Measurements from ENCODE around the gene PLA2G6.
"Not testable (repeated sequence)": the region's sequence is repeated elsewhere in the genome, so short reads cannot be mapped to it uniquely, and the experiment has no call there.

The PLA2G6 gene

DNA sequence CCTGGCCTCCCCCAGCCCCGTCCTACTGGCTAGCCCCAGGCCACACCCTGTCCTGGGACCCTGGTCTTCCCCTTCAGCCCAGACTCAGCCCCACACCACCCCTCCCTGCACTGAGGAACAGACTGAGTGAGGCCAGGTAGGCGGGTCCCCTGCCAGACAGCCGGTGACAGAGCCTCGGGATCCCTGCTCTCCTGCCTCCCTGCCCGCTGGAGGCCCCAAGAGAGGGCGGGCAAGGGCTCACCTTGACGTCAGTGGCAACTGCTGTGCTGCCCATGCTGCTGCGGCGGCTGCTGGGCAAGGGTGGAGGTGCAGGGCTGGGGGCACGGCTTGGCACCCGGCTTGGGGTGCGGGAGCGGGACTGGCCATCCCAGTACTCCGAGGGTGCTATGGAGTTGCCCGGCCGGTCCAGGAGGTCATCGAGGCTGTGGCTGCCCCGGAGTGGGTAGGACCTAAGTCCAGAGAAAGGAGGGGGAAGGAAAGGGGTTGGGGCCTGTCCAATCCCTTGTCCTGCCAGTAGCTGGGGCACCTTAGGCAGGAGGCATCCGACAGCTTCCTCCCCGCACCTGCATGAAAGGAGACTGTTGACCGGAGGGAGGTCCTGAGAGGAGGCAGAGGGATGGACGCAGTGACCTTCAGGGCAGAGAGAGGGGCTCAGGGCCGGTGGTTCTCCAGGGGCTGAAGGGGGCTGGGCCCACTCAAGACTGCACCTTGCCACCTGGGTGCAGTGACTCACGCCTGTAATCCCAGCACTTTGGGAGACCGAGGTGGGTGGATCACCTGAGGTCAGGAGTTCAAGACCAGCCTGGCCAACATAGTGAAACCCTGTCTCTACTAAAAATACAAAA lies 95.4 kb downstream of the PLA2G6 start:
- no peak overlapping the region for H3K9ac ChIP-seq (ENCODE audit: low read length)
- H3K27me3 ChIP-seq (ENCODE audit: control insufficient read depth, insufficient read depth, low read length) = peaks cover 19% of the 10 kb centered on the region
- peaks cover 12% of the 10 kb centered on the region for H3K4me1 ChIP-seq (ENCODE audit: control insufficient read depth, insufficient read depth, low read length)
- H3K4me3 ChIP-seq (ENCODE audit: low read length) = no peak overlapping the region
- H3K9me3 ChIP-seq (ENCODE audit: control insufficient read depth, low read length) = no peaks in the 10 kb centered on the region
- no peaks in the 10 kb centered on the region for H3K36me3 ChIP-seq (ENCODE audit: control insufficient read depth, insufficient read depth, low read length)

DNA sequence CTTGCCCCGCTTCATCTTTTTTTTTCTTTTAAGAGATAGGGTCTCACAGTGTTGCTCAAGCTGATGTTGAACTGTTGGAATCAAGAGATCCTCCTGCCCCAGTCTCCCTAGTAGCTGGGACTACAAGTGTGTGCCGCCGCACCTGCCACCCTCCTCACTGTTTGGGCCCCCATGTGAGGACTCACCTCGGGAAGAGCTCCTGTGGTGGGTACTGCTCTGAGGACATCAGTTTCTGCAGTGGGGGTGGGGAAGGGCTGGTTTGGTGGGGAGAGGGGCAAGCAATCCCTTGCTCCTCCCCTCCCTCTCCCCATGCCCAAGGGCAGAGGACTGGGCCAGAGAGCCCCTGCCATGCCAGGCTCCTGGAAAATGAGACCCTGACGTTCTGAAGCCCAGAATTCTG lies 96.1 kb downstream of the PLA2G6 start:
- no peak overlapping the region for H3K4me3 ChIP-seq (ENCODE audit: low read length)
- H3K4me1 ChIP-seq (ENCODE audit: control insufficient read depth, insufficient read depth, low read length) = peaks cover 16% of the 10 kb centered on the region
- H3K9me3 ChIP-seq (ENCODE audit: control insufficient read depth, low read length) = no peaks in the 10 kb centered on the region
- H3K27me3 ChIP-seq (ENCODE audit: control insufficient read depth, insufficient read depth, low read length) = peaks cover 24% of the 10 kb centered on the region
- H3K36me3 ChIP-seq (ENCODE audit: control insufficient read depth, insufficient read depth, low read length) = no peaks in the 10 kb centered on the region
- H3K9ac ChIP-seq (ENCODE audit: low read length) = no peak overlapping the region

DNA sequence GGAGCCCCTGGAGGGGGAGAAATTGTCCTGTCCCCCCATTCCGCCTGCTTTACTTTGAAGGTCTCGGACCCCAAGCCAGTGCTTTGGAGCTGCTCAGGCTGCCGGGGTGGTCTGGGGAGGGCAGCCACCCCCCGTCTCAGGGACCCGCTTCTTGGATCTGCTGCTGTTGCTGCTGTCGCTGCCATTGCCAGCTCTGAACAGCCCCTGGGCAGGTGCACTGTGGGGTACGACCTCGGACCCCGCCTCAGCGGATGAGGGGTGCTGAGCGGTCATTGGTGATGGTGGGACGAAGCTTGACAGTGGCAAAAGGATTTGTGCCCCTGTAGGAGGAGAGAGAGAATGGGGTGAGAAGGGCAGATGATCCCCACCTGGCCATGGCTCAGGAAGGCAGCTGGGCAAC lies 96.6 kb downstream of the PLA2G6 start:
- Histone ChIP-seq H3K27me3 (ENCODE audit: control insufficient read depth, insufficient read depth, low read length) (peaks cover 27% of the 10 kb centered on the region), H3K9me3 (ENCODE audit: control insufficient read depth, low read length) (no peaks in the 10 kb centered on the region), H3K9ac (ENCODE audit: low read length) (no peak overlapping the region), H3K4me1 (ENCODE audit: control insufficient read depth, insufficient read depth, low read length) (peaks cover 16% of the 10 kb centered on the region), H3K36me3 (ENCODE audit: control insufficient read depth, insufficient read depth, low read length) (no peaks in the 10 kb centered on the region), H3K4me3 (ENCODE audit: low read length) (no peak overlapping the region)

DNA sequence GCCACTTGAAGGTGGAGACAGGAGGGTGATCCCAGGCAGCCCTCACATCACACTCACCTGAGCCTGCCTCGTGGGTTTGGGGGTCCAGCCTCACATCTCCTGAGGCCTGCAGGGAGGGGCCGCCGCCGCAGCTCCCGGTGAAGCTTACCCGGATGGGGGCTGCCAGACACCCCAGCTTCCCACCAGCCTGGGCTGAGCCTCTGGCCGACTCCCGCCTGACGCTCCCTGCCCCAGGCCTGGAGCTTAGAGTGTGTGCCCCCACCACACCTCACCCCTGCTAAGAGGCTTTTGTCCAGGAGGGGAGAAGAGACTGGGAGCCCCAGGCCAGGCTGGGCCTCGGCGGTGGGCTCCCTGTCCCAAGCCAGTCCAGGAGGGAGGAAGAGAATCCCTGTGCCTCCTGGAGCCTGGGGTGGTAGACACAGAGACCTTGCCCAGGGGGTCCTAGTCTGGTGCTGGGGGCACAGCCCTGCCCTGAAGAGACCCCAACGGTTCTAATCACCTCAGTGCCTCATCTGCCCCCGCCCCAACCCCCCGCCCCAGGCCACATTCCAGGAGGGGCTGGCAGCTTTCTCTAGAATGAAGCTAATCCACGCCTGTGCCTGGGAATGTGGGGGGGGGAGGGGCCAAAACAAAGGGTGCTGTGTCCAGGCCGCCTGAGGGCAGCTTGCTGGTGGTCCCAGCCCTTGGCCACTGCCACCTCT lies 97.5 kb downstream of the PLA2G6 start, which contains the start of gene SLC16A8:
Gene SLC16A8, minus strand, starts transcription at position 254 of the 701 bp plus-strand sequence. CDS start 1,311 bp downstream, outside the sequence.
- H3K9ac ChIP-seq (ENCODE audit: low read length) = no peak within 1 kb of the TSS
- no peaks in the 10 kb centered on the region for H3K9me3 ChIP-seq (ENCODE audit: control insufficient read depth, low read length)
- H3K36me3 ChIP-seq (ENCODE audit: control insufficient read depth, insufficient read depth, low read length) = no peaks in the 10 kb centered on the region
- peaks cover 16% of the 10 kb centered on the region for H3K4me1 ChIP-seq (ENCODE audit: control insufficient read depth, insufficient read depth, low read length)
- no peak within 1 kb of the TSS for H3K4me3 ChIP-seq (ENCODE audit: low read length)
- H3K27me3 ChIP-seq (ENCODE audit: control insufficient read depth, insufficient read depth, low read length) = peaks cover 27% of the 10 kb centered on the region

DNA sequence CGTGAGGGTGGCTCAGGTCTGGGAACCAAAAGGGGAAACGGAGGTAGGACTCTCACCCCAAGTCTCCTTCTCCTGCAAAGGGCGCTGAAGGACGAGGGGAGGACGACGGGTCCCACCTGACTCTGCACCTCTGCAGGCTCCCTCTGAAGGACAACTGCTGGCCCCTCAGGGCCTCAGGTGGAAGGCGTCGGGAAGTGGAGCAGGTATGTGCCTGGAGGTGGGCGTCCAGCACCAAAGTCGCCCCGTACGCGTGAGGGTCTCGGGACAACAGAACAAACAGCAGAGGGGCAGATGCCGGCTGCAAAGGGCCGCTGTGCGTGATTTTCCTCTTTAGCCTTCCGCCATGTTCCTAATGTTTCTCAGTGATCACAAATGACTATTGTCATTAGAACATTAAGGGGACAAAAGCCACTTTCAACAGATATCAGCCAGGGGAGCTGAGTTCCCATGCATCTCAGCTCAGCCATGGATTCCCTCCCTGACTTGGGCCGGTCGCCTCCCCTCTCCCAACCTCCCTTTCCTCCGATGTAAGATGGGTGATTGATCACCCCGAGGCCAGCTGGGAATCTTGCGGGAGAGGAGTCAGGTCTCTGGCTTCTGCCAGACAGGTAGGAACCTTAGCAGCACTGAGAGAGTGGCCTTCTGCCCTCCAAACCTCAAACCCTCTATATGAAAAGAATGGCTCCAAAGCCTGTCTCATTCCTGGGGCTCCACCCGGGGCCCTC lies 98.5 kb downstream of the PLA2G6 start:
- Histone ChIP-seq H3K4me3 (ENCODE audit: low read length) (no peak overlapping the region), H3K36me3 (ENCODE audit: control insufficient read depth, insufficient read depth, low read length) (no peaks in the 10 kb centered on the region), H3K27me3 (ENCODE audit: control insufficient read depth, insufficient read depth, low read length) (peaks cover 27% of the 10 kb centered on the region), H3K9me3 (ENCODE audit: control insufficient read depth, low read length) (no peaks in the 10 kb centered on the region), H3K9ac (ENCODE audit: low read length) (no peak overlapping the region), H3K4me1 (ENCODE audit: control insufficient read depth, insufficient read depth, low read length) (peaks cover 16% of the 10 kb centered on the region)

DNA sequence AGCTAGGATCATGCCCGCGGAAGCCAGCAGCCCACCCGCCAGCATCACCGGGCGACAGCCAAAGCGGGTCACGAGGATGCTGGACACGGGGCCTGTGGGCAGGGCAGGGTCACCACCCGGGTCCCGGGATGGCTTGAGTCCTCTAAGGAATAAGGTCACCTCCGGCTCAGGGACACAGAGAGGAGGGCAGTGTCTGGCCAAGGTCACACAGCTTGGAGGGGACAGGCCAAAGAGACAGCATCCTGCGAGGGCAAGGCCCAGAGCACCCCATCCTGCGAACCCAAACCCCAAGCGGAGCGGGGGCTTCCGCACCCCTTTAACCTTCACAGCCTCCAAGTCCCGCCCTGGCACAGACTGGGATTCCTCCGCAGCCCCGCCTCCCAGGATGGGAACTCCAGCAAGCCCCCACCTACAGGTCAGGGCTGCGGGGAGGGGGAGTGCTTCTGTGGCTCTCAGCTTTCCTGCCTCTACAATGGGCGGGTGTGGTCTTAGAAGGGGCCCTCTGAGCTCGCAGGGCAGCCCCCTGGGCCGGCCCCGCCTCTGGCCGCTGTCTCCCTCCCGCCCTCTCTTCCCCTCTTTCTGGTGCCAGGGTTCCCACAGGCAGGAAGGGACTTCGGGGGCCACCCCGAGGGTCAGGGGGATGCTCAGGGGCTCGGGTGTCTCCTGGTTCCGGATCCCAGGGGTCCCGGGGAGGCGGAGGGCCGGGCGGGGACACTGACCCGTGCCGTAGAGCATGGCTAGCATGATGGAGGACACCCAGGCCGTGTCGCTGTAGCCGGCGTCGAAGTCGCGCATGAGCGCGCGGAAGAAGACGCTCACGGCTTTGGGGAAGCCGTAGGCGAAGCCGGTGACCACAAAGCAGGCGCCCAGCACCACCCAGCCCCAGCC lies 99.4 kb downstream of the PLA2G6 start:
- H3K4me1 ChIP-seq (ENCODE audit: control insufficient read depth, insufficient read depth, low read length) = peaks cover 16% of the 10 kb centered on the region
- no peaks in the 10 kb centered on the region for H3K9me3 ChIP-seq (ENCODE audit: control insufficient read depth, low read length)
- no peaks in the 10 kb centered on the region for H3K36me3 ChIP-seq (ENCODE audit: control insufficient read depth, insufficient read depth, low read length)
- no peak overlapping the region for H3K9ac ChIP-seq (ENCODE audit: low read length)
- peaks cover 27% of the 10 kb centered on the region for H3K27me3 ChIP-seq (ENCODE audit: control insufficient read depth, insufficient read depth, low read length)
- H3K4me3 ChIP-seq (ENCODE audit: low read length) = no peak overlapping the region

DNA sequence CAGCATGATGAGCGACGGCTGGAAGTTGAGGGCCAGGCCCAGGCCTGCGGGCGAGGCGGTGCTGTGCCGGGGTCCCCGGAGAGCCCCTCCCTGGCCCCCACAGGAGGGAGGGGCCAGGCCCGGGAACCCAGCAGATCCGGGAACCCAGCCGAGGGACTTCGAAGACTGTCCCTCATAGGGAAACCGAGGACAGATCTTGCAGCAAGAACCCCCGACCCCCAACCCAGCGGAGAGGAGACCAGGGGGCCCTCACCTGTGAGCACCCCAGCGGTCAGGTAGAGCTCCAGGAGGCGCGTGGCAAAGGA lies 100.0 kb downstream of the PLA2G6 start:
- H3K4me1 ChIP-seq (ENCODE audit: control insufficient read depth, insufficient read depth, low read length) = peaks cover 16% of the 10 kb centered on the region
- H3K27me3 ChIP-seq (ENCODE audit: control insufficient read depth, insufficient read depth, low read length) = peaks cover 27% of the 10 kb centered on the region
- no peaks in the 10 kb centered on the region for H3K9me3 ChIP-seq (ENCODE audit: control insufficient read depth, low read length)
- no peak overlapping the region for H3K9ac ChIP-seq (ENCODE audit: low read length)
- H3K4me3 ChIP-seq (ENCODE audit: low read length) = no peak overlapping the region
- no peaks in the 10 kb centered on the region for H3K36me3 ChIP-seq (ENCODE audit: control insufficient read depth, insufficient read depth, low read length)

DNA sequence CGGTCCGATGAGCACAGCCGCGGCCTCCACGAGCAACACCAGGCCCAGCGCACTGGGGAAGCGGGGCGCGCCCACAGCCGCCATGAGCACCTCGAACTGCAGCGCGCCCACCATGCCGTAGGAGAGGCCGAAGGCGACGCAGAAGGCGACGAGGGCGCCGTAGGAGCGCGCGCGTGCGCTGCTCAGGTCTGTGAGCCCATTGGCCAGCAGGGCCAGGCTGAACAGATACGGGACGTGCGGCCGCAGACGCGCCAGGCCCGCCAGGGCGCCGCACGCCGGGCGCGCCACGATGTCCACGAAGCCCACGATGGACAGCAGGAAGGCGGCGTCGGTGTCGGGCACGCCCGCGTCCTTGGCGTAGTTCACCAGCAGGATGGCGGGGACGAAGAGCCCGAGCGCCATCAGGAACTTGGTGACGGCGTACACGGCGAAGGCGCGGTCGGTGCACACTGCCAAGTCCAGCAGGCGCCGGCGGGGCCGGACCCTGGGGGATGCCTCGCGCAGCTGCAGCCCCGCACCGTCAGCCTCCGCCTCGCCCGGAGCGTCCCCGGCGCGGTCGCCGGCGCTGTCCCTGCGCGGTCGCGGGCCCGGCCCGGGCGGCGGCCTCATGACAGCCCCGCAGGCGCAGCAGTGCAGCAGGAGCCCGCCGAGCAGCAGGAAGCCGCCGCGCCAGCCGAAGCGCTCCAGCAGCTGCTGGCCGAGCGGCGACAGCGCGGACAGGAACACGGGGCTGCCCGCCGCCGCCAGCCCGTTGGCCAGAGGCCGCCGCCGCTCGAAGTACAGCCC lies 100.6 kb downstream of the PLA2G6 start:
- Histone ChIP-seq H3K9ac (ENCODE audit: low read length) (no peak overlapping the region), H3K27me3 (ENCODE audit: control insufficient read depth, insufficient read depth, low read length) (peaks cover 27% of the 10 kb centered on the region), H3K4me1 (ENCODE audit: control insufficient read depth, insufficient read depth, low read length) (peaks cover 16% of the 10 kb centered on the region), H3K9me3 (ENCODE audit: control insufficient read depth, low read length) (no peaks in the 10 kb centered on the region), H3K36me3 (ENCODE audit: control insufficient read depth, insufficient read depth, low read length) (no peaks in the 10 kb centered on the region), H3K4me3 (ENCODE audit: low read length) (no peak overlapping the region)

DNA sequence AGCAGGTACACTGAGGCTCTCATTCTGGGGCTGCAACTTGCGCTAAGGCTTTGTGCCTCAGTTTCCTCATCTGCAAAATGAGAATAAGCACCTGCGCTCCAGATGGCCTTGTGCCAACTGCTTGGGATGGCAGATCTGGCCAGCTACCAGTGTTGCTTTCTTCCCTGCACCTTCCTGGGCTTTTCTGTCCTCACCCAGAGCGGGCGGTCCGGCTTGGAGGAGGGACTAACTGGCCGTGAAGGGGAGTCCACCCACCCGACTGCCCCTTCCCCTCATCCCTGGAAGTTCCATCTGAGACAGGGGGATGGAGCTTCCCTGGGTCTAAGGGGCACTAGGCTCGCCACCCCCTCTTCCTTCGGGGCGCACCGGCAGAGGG lies 101.2 kb downstream of the PLA2G6 start:
- no peak overlapping the region for H3K4me3 ChIP-seq (ENCODE audit: low read length)
- H3K9me3 ChIP-seq (ENCODE audit: control insufficient read depth, low read length) = no peaks in the 10 kb centered on the region
- peaks cover 27% of the 10 kb centered on the region for H3K27me3 ChIP-seq (ENCODE audit: control insufficient read depth, insufficient read depth, low read length)
- H3K4me1 ChIP-seq (ENCODE audit: control insufficient read depth, insufficient read depth, low read length) = peaks cover 16% of the 10 kb centered on the region
- no peak overlapping the region for H3K9ac ChIP-seq (ENCODE audit: low read length)
- no peaks in the 10 kb centered on the region for H3K36me3 ChIP-seq (ENCODE audit: control insufficient read depth, insufficient read depth, low read length)

DNA sequence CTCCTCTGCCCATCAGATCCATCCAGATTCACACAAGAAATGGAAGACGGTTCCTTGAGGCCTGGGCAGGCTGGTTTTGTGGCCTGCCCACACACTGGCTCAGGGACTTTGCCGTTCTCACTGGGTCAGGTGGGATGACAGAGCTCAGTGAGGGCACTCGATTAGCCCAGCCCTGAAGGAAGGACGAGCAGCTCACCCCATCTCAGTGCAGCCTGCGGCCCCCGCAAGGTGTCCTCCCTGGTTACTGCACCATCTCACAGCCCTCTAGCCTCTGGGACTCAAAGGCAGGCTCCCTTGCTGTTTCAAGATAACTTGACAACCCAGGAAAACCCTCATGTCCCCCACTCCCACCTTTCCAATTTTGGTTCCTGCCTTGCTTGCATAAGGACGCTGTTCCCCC lies 101.8 kb downstream of the PLA2G6 start:
- peaks cover 27% of the 10 kb centered on the region for H3K27me3 ChIP-seq (ENCODE audit: control insufficient read depth, insufficient read depth, low read length)

DNA sequence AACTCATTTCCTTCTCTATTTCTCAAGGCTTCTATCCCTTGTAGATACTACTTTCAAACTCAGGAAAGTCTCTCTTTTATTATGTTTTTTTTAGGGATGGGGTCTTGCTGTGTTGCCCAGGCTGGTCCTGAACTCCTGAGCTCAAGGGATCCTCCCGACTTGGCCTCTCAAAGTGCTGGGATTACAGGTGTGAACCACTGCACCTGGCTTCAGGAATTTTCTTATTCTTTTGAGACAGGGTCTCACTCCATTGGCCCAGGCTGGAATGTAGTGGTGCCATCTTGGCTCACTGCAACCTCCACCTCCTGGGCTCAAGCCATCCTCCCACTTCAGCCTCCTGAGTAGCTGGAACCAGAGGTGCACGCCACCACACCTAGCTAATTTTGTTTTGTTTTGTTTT lies 102.4 kb downstream of the PLA2G6 start:
- Histone ChIP-seq H3K4me1 (ENCODE audit: control insufficient read depth, insufficient read depth, low read length) (peaks cover 16% of the 10 kb centered on the region), H3K27me3 (ENCODE audit: control insufficient read depth, insufficient read depth, low read length) (peaks cover 27% of the 10 kb centered on the region)
- not testable (repeated sequence) for H3K4me3 ChIP-seq (ENCODE audit: low read length); H3K9ac ChIP-seq (ENCODE audit: low read length); H3K36me3 ChIP-seq (ENCODE audit: control insufficient read depth, insufficient read depth, low read length); H3K9me3 ChIP-seq (ENCODE audit: control insufficient read depth, low read length)

More for the DNA sequence above, 101.8 kb downstream of the PLA2G6 start:
- no peak overlapping the region for H3K4me3 ChIP-seq (ENCODE audit: low read length)
- H3K9me3 ChIP-seq (ENCODE audit: control insufficient read depth, low read length) = no peaks in the 10 kb centered on the region
- H3K36me3 ChIP-seq (ENCODE audit: control insufficient read depth, insufficient read depth, low read length) = no peaks in the 10 kb centered on the region
- peaks cover 16% of the 10 kb centered on the region for H3K4me1 ChIP-seq (ENCODE audit: control insufficient read depth, insufficient read depth, low read length)
- no peak overlapping the region for H3K9ac ChIP-seq (ENCODE audit: low read length)

Measured in mucosa of stomach (tissue), 1 donor.